ENCODE results near the gene MISP. TPM values are rescaled to one million over a fixed set of nuclear protein-coding genes. Genes with fewer than 3 reads are reported as not detected.

Gene MISP
- total RNA-seq, 1 donor: 0.09 TPM

DNA sequence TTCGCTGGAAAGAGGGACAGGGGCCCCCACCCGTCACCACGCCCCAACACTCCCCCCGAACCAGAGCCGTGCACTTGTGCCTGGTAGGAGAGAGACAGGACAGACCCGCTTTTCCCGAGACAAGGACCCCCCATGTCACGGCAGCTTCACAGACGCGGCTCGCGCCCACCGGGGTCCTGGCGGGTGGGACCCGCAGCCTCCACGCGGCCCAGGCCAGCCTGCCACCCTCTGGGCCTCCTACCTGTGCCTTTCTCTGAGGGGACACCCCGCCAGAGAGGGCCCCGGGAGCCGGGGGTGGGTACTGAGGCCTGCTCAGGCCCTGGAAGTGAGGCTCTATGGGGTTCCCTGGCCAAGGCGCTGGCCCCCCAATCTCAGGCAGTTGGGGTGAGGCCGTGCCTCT is 4.0 kb upstream of the MISP start:
- TF ChIP-seq, protein P1, sequence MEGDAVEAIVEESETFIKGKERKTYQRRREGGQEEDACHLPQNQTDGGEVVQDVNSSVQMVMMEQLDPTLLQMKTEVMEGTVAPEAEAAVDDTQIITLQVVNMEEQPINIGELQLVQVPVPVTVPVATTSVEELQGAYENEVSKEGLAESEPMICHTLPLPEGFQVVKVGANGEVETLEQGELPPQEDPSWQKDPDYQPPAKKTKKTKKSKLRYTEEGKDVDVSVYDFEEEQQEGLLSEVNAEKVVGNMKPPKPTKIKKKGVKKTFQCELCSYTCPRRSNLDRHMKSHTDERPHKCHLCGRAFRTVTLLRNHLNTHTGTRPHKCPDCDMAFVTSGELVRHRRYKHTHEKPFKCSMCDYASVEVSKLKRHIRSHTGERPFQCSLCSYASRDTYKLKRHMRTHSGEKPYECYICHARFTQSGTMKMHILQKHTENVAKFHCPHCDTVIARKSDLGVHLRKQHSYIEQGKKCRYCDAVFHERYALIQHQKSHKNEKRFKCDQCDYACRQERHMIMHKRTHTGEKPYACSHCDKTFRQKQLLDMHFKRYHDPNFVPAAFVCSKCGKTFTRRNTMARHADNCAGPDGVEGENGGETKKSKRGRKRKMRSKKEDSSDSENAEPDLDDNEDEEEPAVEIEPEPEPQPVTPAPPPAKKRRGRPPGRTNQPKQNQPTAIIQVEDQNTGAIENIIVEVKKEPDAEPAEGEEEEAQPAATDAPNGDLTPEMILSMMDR (IDR thresholded peaks at IDR 0.05; ENCODE audit: insufficient read depth, low read length): no peak
- DNase-seq (ENCODE audit: low read depth): no peak
- H3K4me3 ChIP-seq (ENCODE audit: low read depth, low read length): no peak overlapping the region

DNA sequence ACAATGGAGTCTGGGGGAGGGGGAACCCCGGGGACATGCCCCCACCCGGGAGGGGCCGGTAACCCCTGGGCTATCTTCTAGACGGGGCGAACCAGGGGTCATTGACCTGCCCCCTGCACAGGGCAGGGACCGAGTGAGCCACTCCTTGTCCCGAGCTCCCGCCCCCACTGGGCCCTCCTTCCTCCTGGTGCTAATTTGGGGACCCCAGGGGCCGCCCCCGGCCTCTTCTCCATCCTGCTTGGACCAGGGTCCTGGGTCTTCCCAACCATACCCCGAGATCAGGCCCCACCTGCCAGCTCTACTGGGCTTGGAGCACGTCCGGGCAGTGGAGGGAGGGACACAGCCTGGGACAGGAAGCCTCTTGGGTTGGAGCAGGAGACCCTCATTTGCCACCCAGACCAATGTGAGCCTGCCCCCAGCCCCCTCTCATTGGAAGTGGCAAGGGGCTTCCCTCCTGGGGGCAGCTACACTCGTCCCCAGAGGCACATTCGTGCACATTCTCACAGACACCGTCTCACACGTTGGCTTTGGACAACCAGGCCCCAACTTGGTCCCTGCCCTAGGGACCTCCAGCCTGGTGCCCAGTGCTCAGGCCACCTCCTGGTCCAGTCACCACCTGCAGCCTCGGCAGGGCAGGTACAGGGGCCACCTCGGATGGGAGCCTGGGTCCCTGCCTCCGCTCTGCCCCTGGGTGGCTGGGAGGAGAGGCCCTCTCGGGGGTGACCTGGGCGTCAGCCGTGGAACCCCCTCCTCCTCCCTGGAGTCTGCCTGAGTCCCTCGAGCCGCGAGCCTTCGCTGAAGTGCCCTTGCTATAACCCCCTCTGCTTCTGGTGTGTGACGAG is 3.3 kb upstream of the MISP start:
- TF ChIP-seq, protein P1 (IDR thresholded peaks at IDR 0.05; ENCODE audit: insufficient read depth, low read length): no peak
- no peak for DNase-seq (ENCODE audit: low read depth)
- H3K4me3 ChIP-seq (ENCODE audit: low read depth, low read length): no peak overlapping the region

DNA sequence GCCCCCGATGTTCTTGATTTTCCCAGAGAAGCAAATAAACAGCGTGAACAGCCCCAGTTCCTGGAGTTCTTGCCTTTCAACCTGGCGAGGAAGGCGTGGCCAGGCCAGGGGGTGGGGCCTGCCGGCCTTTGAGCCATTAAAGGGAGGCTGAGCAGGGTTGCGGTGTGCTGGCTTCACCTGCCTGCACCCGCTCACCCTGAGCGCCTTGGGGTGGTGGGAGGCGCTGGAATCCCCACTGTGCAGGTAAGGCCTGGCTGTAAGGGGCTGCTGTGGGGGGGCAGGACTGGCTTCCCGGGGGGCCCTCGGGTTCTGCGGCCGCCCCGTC is 2.7 kb upstream of the MISP start:
- no peak overlapping the region for H3K4me3 ChIP-seq (ENCODE audit: low read depth, low read length)
- TF ChIP-seq, protein P1 (IDR thresholded peaks at IDR 0.05; ENCODE audit: insufficient read depth, low read length): no peak
- no peak for DNase-seq (ENCODE audit: low read depth)

DNA sequence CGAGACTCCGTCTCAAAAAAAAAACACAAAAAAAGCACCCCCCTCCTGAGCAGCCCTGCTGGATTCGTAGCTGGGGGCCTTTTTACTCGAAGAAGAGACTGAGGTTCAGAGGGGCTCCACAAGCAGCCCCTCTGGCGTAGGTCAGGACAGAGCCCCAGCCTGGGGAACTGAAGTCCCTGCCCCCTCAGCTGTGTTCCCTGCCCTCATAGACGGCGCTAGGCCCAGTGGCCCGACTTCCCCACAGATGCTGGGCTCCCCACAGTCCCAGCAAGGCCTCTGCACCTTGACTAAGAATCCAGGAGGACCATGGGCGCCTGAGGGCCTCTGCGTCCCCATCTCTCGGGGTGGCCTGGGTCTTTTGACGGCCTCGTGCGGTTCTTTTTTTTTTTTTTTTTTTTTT is 1.1 kb upstream of the MISP start:
- TF ChIP-seq, protein P1 (IDR thresholded peaks at IDR 0.05; ENCODE audit: insufficient read depth, low read length): no peak
- H3K4me3 ChIP-seq (ENCODE audit: low read depth, low read length): no peak overlapping the region
- DNase-seq (ENCODE audit: low read depth): no peak

DNA sequence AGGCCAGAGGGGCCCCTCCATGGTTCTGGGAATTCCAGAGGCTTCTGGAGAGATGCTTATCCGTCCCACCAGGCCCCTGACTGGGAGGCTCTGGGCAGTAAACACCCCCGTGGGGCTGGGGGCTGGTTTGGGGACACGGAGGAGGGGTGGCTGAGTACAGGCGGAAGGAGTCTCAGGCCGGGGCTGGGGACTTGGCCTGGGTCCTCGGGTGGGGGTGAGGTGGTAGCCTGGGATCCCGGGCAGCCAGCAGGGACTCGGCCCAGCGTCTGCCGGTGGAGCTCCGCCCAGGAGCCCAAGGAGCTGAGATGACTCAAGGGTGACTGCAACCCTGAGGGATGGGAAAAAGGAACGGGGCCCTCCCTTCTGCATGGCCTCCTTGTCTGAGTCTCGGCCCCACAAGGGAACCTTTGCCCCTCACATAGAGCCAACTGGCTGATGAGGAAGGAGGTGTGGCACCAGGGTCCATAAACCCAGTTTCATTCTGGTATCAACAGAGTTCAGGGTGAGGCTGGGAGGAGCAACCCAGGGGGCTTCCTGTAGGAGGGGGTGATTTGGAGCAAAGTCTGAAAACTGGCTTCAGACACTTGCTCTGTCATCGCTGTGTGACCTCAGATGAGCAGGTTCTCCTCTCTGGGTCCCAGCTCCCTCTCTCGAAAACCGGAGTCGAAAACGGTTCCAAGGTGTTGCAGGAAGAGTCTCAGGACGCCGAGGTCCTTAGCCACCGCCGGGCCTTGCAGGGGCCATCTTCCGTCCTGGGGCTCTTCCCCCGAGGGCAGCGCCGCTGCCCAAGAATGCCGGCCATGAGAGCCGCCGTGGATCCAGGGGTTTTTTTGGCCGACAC is 809 bp downstream of the MISP start:
- H3K4me3 ChIP-seq (ENCODE audit: low read depth, low read length): no peak overlapping the region
- DNase-seq (ENCODE audit: low read depth): peak; percentile 81
- TF ChIP-seq, protein P1 (IDR thresholded peaks at IDR 0.05; ENCODE audit: insufficient read depth, low read length): no peak

DNA sequence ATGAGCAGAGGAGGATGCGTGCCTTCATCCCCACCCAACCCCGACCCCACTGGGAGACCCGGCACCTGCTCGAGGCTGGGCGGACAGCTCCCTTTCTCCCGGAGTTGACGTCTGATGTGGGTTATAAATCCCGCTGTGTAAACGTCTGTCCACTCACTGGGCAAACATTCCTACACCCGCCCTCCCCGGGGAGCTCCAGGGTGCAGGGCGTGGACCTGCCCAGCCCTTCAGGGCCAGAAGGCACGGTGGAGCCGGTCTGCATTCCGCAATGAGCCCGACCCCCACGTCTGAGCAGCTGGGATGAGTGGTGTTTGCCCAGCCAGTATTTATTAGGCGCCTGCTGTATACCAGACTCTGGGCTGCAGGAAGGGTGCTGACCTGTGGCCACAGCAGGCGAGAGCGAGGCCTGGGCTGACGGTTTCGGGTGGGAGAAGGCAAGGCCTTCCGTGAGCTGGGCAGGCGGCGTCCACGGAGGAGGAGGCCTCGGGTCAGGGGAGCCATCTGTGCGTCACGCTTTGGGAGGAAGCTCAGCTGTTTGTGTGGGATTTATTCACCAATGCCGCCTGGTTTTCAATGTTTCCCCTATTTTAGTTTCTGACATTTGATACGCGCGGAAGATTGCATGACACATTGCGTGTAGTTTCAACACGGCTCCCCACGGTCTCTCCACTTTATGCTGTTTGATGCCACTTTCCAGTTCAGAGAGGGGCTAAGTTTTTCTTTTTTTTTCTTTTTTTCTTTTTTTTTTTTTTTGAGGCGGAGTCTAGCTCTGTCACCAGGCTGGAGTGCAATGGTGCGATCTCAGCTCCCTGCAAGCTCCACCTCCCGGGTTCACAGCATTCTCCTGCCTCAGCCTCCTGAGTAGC is 2.0 kb downstream of the MISP start:
- no peak overlapping the region for H3K4me3 ChIP-seq (ENCODE audit: low read depth, low read length)
- TF ChIP-seq, protein P1 (IDR thresholded peaks at IDR 0.05; ENCODE audit: insufficient read depth, low read length): no peak
- DNase-seq (ENCODE audit: low read depth): peak; percentile 83
